Brain microvascular endothelial cell (primary cell): ENCODE results near the gene UBE2E2.

Experiments used
- DNase-seq: peaks from one replicate; pipeline ENCODE4 v3.0.0-alpha.2; 2020
- H3K27ac ChIP-seq: fragments of 250-450 bp; sonication (Bioruptor Pico); 2 replicates; pipeline ENCODE4 v1.5.1; 2020; ENCODE audit warnings: mild to moderate bottlenecking, moderate library complexity
- H3K27me3 ChIP-seq: fragments of 250-450 bp; sonication (Bioruptor Pico); replicated peaks from 2 replicates; pipeline ENCODE4 v1.5.1; 2020; ENCODE audit warnings: mild to moderate bottlenecking
- H3K36me3 ChIP-seq: fragments of 250-450 bp; sonication (Bioruptor Pico); replicated peaks from 2 replicates; pipeline ENCODE4 v1.5.1; 2020; ENCODE audit warnings: mild to moderate bottlenecking
- H3K4me3 ChIP-seq: 2 replicates; pipeline ENCODE4 v1.5.1; 2011; ENCODE audit warnings: low read depth, mild to moderate bottlenecking, control low read depth, low read length, moderate library complexity
- CTCF ChIP-seq: IDR thresholded peaks from 2 replicates; pipeline ENCODE4 v1.5.1; 2011; ENCODE audit warnings: low read depth, mild to moderate bottlenecking, moderate library complexity, low read length, control low read depth, inconsistent platforms; ENCODE audit errors: missing control alignments
- in situ Hi-C: cut with HindIII; loops from 2 replicates; pipeline ENCODE4 v1.10.0; 2017; ENCODE audit warnings: low sequenced_read_pairs, low pct_ligation_motif_present

The UBE2E2 gene

GRCh38 chr3:23481011-23481615 is 278.0 kb downstream of the UBE2E2 start:
- Histone ChIP-seq H3K27me3 (no peaks in the 10 kb centered on the region), H3K4me3 (no peak overlapping the region), H3K36me3 (no peaks in the 10 kb centered on the region), H3K27ac (no peak overlapping the region)
- in situ Hi-C loops: no loop called here
- no peak for DNase-seq
- no peak for TF ChIP-seq CTCF

- no peak for TF ChIP-seq CTCF
- Histone ChIP-seq H3K27me3 (no peaks in the 10 kb centered on the region), H3K36me3 (no peaks in the 10 kb centered on the region), H3K4me3 (no peak overlapping the region), H3K27ac (no peak overlapping the region)
- no peak for DNase-seq
- in situ Hi-C loops: no loop called here
Measured at GRCh38 chr3:23481616-23482278, 278.6 kb downstream of the UBE2E2 start.

GRCh38 chr3:23484386-23484785 is 281.3 kb downstream of the UBE2E2 start:
- Histone ChIP-seq H3K27ac (no peak overlapping the region), H3K36me3 (no peaks in the 10 kb centered on the region), H3K27me3 (no peaks in the 10 kb centered on the region), H3K4me3 (no peak overlapping the region)
- no peak for TF ChIP-seq CTCF
- DNase-seq: no peak
- in situ Hi-C loops: no loop called here

GRCh38 chr3:23485922-23486321 is 282.8 kb downstream of the UBE2E2 start:
- H3K27ac ChIP-seq: no peak overlapping the region
- TF ChIP-seq CTCF: no peak
- DNase-seq: no peak
- in situ Hi-C loops: no loop called here
- no peak overlapping the region for H3K4me3 ChIP-seq
- H3K36me3 ChIP-seq: no peaks in the 10 kb centered on the region
- no peaks in the 10 kb centered on the region for H3K27me3 ChIP-seq

GRCh38 chr3:23487015-23487414 is 283.9 kb downstream of the UBE2E2 start:
- DNase-seq: no peak
- no peaks in the 10 kb centered on the region for H3K36me3 ChIP-seq
- in situ Hi-C loops: no loop called here
- H3K27ac ChIP-seq: no peak overlapping the region
- TF ChIP-seq CTCF: no peak
- no peak overlapping the region for H3K4me3 ChIP-seq
- no peaks in the 10 kb centered on the region for H3K27me3 ChIP-seq

GRCh38 chr3:23488618-23489017 is 285.5 kb downstream of the UBE2E2 start:
- no peak for TF ChIP-seq CTCF
- H3K4me3 ChIP-seq: no peak overlapping the region
- in situ Hi-C loops: no loop called here
- H3K36me3 ChIP-seq: no peaks in the 10 kb centered on the region
- H3K27ac ChIP-seq: no peak overlapping the region
- DNase-seq: no peak
- H3K27me3 ChIP-seq: no peaks in the 10 kb centered on the region
